Measurements from ENCODE around the gene KCTD16.

KCTD16 gene

GRCh38 chr5:144433893-144434292, 263.2 kb downstream of the KCTD16 start:
- ChIA-PET CTCF (interaction anchor here (1.7 to 1.9 kb wide), 2 partner anchors 9 to 14 kb away, joined by 5 read pairs; no protein-coding TSS in a partner anchor), POLR2A (no interaction called here)
- DNase-seq (ENCODE audit: extremely low spot score) = no peak
- no peak for TF ChIP-seq CTCF (IDR thresholded peaks at IDR 0.05; ENCODE audit: control extremely low read depth, extremely low read depth, low read depth, missing control alignments)

GRCh38 chr5:144436007-144436406, 265.3 kb downstream of the KCTD16 start:
- DNase-seq (ENCODE audit: extremely low spot score) = no peak

GRCh38 chr5:144438237-144438636, 267.6 kb downstream of the KCTD16 start:
- ChIA-PET POLR2A (no interaction called here), CTCF (interaction anchor here (1.6 kb wide), 1 partner anchor 11 kb away, joined by 3 read pairs; no protein-coding TSS in a partner anchor)
- no peak for DNase-seq (ENCODE audit: extremely low spot score)
- TF ChIP-seq CTCF (IDR thresholded peaks at IDR 0.05; ENCODE audit: control extremely low read depth, extremely low read depth, low read depth, missing control alignments) = no peak

More at GRCh38 chr5:144436007-144436406, 265.3 kb downstream of the KCTD16 start:
- POLR2A ChIA-PET = no interaction called here
- CTCF ChIA-PET = no interaction called here
- no peak for TF ChIP-seq CTCF (IDR thresholded peaks at IDR 0.05; ENCODE audit: control extremely low read depth, extremely low read depth, low read depth, missing control alignments)

GRCh38 chr5:144448457-144448856, 277.8 kb downstream of the KCTD16 start:
- ChIA-PET POLR2A (no interaction called here), CTCF (interaction anchor here (1.1 to 2.0 kb wide), 2 partner anchors 14 to 27 kb away, joined by 3 to 5 read pairs; no protein-coding TSS in a partner anchor)
- no peak for TF ChIP-seq CTCF (IDR thresholded peaks at IDR 0.05; ENCODE audit: control extremely low read depth, extremely low read depth, low read depth, missing control alignments)
- DNase-seq (ENCODE audit: extremely low spot score) = no peak

GRCh38 chr5:144451187-144451973, 280.7 kb downstream of the KCTD16 start:
- ChIA-PET POLR2A (no interaction called here), CTCF (no interaction called here)
- TF ChIP-seq CTCF (IDR thresholded peaks at IDR 0.05; ENCODE audit: control extremely low read depth, extremely low read depth, low read depth, missing control alignments) = no peak
- no peak for DNase-seq (ENCODE audit: extremely low spot score)

GRCh38 chr5:144453753-144454152, 283.1 kb downstream of the KCTD16 start:
- CTCF ChIA-PET = no interaction called here

More at GRCh38 chr5:144453753-144454152, 283.1 kb downstream of the KCTD16 start:
- no peak for TF ChIP-seq CTCF (IDR thresholded peaks at IDR 0.05; ENCODE audit: control extremely low read depth, extremely low read depth, low read depth, missing control alignments)
- no peak for DNase-seq (ENCODE audit: extremely low spot score)
- POLR2A ChIA-PET = no interaction called here

Data from GM10248 (cell line).